Cortex of kidney (tissue), 1 donor: Measurements from ENCODE around the gene FAM131C.
"Not testable (repeated sequence)": the region's sequence is repeated elsewhere in the genome, so short reads cannot be mapped to it uniquely, and the experiment has no call there.

Experiments
- DNase-seq: peaks from one replicate; lab custom pipeline; 2025; lab: John Stamatoyannopoulos, UW

Gene FAM131C

DNA sequence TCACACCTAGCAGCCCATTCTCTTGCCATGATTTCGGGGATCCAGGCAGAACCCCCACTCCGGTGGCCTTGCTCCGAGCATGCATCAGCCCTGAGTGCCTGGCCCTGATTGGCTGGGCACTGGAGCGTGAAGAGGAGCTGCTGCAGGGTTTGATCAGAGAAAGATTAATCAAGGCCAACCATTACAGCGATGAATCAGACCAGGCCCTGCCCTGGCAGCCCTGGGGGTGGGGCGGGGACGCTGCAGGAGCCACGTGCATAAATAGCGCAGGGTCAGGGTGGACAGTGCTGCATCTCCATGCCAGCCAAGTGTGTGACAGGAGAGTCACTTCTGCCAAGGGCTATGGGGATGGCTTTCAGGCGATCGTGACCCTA is 3.4 kb upstream of the FAM131C start:
- no peak for DNase-seq

DNA sequence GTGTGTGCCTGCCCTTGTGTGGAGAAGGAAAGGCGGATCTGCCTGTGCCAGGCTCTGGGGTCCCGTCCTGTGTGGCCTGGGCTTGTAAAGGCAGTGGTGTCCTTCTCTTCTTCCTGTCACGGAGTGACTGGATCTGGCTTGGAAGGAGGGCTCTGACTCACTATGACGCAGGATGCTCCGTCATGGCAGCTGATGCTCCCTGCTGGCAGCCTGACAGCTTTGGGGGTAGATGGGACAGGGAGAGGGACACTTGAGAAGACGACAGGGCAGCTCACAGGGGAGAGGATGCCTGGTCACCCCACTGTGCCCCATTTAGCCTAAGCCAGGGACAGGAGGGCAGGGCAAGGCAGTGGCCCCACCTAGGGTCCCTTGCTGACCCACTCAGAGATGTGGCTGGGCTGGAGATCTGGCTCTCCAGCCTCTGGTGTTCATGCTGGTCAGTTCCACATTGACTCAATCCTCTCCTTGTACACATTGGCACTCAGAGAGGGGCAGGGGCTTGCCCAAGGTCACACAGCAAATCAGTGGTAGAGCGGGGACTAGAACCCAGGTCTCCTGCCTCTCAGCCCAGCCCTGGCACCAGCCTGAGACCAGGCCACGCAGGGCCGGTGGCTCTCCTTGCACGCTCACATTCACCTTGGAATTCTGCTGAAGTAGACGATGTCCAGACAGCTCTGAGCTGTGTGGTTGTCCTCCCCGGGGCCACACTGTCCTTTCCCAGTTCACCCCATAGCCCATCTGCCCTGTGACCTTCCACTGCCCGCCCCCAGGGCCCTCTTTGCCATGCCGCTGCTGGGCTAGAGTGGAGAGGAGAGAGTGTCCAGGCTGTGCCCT is 2.8 kb upstream of the FAM131C start:
- no peak for DNase-seq

DNA sequence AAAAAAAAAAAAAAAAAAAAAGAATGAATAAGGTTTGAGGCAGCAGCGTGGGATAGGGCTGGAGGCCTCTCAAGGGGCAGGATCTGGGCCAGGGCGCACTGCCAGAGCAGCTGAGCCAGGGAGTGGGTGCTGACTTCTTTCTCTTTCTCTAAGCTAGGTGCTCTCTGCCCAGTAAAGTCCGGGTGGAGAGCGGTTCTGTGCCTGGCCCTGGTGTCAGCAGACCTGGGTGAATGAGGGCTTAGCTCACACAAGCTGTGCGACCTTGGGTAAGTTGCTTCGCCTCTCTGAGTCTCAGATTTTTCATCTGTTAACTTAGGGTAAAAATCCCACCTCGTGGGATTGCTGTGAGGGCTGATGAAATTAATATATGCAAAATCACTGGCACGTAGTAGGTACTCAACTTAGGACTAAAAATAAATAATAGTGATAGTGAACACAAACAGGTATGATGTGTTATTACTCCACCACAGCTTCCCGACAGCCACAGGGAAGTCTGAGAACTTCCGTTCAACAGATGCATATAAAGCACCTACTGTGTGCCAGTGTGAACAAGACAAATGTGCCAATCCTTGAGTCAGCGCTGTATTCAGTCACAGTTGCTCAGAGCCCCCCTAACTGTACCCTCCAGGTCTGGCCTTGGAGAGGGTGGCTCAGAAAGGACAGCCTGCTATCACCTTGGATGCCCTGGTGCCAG is 2.0 kb upstream of the FAM131C start:
- DNase-seq, result no peak

DNA sequence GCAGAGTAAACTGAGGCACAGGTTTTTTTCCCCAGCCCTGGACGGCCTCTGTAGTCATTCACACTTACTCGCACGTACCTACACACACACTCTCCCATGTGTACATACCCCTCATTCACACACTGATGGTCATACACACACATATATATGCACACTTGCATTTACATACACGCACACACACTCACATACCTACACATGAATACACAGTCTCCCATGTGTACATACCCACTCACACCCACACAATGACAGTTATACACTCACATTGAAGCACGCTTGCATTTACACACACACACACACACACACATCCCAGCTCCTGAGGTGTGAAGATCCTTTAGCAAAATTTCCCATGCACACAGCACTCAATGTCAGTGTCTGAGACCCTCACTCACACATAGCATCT is 766 bp upstream of the FAM131C start:
- DNase-seq, result no peak

DNA sequence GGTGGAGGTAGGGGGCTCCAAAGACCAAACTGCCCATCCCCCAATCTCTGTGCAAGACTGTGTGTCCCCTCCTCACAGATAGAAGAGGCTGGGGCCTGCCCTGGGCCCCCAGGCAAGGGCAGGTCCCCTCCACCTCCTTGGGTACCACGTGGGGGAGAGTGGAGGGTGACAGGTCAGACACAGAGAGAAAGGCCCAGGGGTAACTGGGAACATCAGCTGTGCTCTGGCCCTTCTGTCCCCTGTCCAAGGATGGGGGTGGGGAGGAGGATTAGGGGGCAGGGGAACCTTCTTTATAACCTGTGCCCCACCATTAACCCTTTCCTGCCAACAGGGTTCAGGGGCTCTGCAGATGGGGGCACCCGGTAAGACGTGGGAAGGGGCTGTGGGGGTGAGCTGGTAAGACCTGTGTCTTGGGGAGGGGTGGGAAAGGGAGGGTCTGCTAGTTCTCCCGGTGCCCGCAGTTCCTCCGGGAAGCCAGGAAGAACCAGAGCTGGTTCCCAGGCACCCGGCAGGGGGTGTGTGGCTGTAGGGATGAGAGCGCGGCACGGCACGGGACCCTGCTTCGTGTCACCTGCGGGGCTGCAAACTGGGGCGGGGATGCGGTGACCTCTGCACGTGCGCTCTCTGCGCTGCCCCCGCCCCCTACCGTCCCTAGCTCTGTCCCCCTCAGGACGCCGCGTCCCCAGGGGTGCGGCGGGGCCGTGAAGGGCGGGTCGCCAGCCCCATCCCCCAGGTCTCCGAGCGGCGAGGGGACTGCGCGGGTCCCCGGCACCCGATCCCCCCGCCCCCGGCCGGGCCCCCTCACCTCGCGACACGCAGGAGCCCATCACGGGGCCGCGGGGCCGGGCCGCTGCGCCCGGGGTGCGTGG is 601 bp downstream of the FAM131C start:
- DNase-seq, result no peak

DNA sequence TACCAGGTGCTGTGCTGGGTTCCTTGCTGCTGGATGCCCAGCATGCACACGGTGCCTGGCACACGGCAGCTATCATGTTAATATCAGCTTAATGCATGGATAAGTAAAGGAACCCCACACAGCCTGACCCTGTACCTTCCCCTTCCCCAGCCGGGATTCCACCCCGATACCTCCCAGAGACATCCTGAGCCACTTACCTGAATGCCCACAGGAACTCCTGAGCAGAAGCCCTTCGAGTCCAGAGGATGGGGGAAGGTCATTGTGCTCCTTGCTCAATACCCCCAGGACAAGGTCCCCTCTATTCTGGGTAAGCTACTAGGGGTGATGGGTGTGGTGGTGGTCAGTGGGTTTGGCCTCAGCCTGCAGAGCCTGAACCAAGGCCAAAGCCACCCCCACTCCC is 1.4 kb downstream of the FAM131C start:
- no peak for DNase-seq

DNA sequence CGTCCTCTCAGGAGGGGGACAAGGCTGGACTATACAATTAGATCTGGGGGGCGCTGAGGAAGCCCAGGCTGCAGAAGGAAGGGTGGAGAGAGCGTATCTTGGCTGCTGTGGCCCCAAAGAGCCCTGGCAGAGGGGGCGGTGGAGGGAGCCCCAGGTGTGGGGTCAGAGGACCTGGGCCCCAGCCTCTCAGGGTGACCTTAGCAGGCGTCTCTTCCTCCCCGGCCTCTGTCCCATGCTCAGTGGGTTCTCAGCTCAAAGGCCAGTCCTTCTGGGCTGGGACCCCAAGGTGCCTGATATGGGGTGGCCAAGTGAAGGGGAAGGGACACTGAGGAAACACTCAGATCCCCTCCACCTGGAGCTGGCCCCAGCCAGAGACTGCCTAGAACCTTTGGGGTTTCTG is 1.8 kb downstream of the FAM131C start:
- DNase-seq, result no peak

DNA sequence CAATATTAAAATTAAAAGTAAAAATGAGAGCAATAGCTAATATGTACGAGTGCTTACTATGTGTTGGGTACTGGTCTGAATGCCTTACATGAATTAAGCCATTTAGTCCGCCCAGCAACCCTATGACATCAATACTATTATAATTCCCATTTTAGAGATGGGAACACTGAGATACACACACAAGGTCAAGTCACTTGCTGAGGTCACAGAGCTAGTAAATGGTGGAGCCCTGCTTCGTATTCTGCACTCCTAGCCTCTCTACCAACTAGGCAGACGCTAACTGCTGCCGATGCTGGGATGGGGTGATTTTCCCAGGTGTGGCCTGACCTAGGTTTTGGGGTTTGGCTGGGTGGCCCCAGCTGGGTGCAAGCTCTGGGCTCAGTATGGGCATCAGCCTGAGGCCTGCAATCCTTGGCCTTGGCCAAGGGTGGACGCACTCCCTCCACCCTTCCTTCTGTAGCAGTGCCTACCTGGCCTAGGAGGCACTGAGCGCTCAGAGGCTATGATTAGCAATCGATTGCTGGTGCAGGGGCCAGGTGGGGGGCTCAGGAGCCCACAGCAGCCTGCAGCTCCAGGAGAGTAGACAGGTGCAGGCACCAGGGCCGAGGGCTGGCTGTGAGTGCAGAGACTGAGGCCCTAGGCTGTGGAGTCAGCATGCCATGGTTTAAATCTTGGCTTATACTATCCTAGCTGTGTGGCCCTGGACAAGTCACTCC is 2.7 kb downstream of the FAM131C start:
- no peak for DNase-seq

DNA sequence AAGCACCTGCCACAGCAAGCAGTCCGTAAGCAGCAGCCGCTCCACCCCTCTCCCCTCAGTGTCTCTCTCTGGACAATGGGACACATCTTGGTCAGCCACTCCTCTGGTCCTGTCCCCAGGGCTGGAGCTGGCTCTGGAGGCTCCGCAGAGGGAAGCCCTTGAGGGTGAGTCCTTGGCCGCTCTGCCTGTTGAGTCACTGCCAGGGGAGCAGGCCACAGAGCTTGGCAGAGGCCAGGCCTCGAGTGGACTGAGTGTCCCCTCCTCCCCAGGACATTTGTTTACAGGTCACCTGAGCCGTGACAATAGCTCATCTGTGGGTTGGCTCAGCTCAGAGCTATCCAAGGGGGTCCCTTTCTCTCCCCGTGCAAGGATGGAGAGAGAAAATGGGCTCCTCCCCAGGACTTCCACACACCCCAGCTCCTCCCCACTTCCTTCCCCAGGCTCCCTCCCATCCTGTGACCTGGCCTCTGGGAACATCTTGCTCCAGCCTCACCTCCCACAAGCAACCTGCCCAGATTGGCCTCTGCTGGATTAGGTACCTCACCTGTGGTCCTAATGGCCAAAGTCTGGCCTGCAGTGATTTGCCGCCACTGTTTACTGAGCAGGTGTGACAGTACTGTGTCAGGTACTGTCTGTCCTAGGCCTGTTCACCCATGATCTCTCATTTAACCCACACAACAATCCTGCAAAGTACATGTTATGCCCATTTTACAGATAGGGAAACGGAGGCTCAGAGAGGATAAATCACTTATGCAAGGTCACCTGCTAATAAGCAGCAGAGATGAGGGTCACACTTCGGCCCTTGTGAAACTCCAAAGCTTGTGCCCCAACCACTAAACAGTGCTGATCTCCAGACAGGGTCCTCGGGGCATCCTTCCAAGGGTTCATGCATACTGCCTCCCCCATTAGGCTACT is 4.8 kb downstream of the FAM131C start:
- DNase-seq, result no peak

DNA sequence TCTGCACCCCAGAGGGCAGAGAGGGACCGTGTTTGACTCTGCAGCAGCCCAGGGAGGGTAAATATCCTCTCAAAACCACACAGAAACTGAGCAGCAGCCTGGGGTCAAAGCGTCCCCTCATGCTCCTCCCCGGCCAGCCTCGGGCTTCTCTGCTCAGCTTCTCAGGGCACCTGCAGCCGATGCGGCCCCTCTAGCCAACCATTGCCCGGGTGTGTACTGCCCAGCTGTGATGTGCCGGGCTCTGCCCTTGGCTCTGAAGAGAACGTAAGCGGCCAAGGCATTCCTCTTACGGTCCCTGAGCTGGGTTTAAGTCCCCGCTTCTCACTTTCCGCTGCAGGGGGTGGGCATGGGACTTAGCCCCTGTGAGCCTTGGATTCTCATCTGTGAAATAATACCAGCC is 5.5 kb downstream of the FAM131C start:
- no peak for DNase-seq

DNA sequence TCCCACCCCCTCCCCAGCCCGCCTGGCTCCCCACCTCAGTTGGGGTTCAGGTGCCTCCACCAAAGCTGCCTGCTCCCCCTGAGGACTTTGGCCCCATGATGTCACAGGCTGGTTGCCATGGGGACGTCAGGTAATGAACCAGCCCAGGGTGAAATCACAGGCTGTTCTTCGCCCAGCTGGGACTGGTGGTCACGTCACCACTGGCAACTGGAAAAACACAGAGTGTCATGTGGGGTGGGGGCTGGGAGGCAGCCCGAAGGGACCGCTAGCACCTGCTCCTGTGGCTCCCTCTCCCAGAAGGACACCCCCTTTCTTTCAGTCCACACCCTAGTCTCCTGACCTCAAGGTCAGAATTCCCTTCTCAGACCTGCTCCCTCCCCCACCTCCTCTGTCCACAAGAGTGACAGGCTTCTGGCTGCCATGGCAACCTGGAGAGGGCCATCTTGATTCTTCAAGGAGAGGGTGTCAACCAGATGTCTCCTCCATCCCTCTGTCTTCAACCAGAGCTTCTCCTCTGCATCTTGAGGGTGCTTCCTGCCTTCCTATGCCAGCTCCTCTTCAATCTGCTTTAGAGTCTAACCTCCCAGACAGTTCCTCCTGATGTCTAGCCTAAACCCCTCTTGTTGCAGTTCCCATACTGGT is 6.2 kb downstream of the FAM131C start:
- DNase-seq, result no peak

DNA sequence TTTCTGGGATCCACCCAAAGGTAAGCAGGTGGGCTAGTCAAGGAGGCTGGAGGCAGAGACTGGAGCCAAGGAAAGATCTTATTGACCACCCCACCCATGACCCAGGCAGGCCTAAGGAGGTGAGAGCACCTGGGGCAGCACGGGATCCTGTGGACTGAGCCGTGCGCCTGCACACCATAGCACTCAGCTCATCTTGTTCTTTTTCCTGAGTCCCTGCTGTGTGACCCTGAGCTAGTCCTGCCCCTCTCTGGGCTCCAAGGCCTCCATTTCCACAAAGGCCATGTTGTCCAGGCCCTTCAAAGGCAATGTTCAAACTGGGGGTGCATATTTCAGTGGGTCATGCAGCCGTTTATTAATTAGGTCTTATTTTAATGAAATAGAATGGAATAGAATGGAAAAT is 7.2 kb downstream of the FAM131C start:
- no peak for DNase-seq

DNA sequence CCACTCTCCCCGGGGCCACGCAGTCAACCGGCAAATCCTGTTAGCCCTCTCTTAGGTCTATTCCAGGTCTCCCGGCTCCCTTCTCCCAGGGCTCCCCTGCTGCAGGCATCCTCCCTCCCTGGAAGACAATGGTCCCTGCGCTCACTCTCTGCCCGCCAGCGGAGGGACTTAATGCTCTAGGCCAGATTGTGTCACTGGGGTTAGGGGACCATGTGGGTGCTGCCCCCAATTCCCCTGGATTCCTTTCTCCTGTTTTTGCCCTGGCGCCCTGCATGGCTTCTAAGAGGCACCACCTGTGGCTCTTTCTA is 8.2 kb downstream of the FAM131C start:
- DNase-seq, result no peak

DNA sequence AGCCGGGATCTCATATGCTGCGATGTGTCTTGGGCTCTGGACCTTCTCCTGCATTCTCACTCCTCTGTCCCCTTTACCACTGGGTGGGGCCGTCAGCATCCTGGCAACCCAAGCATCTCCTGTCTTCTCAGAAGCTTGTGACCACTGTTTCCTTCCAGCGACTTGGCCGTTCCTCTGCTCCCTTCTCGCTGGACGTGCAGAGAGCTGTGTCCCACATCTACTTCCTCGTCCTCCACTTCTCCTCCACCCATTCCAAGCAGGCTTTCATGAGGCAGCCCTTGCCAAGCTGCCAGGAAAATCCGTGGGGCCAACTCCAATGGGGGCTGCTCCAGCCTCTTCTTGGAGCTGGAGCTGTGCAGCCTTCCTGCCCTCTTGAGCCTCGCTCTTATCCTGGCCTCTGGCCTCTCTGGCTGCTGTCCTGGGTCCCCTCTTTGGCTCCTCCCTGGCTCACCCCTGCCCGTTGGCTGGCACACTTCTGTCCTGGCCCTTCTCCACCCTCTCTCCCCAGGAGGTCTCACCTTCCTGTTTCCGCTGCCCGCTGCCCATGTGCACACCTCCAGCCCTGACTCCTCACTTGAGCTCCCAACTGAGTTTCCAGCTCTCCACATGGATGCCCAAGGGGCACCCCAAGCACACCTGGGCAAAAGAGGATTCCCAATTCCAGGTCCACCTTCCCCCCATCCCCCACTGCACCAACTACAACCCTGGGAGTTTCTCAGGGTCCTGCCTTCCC is 8.7 kb downstream of the FAM131C start:
- no peak for DNase-seq

DNA sequence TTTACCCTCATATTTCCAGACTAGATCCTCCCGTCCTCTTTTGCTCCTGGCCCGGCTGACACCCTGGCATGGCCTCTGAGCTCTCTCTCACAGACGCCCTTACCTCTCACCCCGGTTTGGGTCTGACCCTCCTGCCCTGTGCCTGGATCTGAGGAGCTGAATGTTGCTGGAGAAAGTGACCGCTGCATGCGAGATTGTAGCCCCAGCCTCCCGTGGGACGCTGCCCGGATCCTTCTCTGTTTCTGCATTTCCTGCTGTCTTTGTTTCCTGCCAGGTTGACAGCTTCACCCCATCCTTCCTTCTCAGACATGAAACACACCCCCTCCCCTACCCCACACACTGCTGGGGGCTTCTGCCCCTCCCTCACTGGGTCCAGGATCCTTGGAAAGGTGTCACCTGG is 9.5 kb downstream of the FAM131C start:
- no peak for DNase-seq

DNA sequence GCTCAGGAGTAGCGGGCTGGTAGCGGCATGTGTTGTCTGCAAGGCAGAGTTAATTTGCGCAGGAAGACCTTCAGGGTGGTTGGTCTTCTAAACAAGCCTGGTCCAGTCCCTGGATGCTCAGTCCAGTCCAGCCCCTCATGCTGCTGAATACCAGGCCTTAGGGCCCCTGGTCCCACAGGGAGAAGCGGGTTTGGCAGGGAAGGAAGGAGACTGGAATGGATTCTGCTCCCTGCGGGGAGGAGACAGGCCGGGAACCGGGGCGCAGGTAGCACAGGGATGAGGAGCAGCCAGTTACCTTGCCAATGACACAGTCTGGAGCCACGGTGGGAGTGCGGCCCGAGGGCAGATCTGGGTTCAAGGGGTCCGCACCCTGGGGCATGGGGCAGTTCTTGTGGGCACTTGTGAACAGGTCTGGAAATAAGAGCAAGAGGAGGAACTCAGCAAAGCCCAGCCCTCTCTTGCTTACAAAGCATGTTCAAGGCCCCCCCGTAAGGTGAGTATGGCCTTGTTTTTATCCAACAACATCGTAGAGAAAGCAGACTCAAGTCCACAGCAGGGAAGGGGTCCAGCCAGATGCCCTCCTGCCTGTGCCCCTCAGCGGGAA is 10.1 kb downstream of the FAM131C start:
- no peak for DNase-seq

DNA sequence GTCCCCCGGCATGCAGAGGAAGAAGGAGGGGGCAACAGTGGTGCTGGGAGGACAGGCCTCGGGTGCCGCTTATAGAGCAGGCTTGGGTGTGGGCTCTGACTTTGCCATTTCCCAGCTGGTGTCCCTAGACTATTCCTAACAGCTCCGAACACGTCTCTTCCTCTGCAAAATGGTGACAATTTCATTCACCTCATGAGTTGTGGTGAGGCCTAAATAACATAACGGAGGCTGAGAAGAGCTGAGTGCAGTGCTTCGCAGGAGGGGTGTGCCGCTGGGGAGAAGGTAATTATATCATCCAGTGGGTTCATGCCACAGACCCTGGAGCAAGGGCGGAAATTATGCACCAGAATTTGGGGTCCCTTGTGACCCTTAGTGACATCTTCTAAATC is 10.8 kb downstream of the FAM131C start:
- DNase-seq, result not testable (repeated sequence)

DNA sequence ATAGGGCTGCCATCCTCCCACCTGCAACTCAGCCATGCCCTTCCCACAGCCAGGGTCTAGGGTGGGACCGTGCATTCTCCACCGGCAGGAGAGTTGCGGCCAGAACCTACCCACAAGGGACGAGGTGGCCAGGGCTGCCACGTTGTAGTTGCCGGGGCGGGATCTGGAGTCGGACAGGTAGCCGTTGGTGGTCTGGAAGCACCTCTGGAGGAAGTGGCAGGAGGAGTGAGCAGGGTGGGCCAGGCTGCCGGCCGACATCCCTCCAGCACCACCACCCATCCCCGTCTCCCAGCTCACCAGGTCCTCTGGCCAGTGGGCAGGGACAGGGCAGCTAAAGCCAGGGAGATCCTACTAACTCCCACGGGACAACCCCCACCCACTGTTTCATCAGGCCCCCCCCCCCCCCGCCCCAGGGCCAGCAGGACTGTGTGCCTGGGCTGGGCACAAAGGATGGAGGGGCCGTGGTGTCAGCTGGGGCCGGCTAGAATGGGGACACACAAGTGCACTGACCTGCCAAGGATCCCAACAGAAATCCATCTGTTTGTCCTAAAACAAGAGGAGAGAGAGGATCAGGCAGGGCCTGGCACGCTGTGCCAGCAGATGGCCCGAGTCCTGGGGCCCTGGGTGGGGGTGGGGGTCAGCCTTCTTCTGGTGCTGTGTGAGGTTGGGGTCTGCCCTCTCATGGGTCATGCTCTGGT is 11.3 kb downstream of the FAM131C start:
- not testable (repeated sequence) for DNase-seq

DNA sequence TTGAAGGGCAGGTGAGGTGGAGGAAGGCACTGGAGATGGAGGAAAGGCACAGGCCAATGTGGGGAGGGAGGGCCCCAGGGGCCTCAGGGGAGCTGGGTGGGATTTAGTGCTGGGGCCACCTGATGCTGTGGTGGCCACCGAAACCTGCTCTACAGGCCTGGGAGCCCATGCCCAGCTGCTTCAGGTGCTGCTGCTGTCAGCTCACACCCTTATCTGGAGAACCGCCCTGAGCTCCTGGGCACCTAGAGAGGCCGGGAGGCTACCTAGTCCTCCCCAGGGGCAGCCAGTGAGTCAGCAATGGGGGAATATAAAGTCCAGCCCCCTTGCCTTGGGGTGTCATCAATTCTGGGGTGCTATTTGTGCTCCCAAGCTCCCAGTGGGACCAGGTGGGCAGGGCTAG is 12.2 kb downstream of the FAM131C start:
- DNase-seq, result no peak
